GM18907 (cell line): ENCODE results near the gene ME3.

ENCODE experiments used
- ATAC-seq: cut with Tn5 transposase; IDR thresholded peaks from one replicate; pipeline ENCODE4 v1.9.1; 2021; ENCODE audit warnings: mild to moderate bottlenecking, moderate library complexity; ENCODE audit not compliant: unreplicated experiment

The ME3 gene

DNA sequence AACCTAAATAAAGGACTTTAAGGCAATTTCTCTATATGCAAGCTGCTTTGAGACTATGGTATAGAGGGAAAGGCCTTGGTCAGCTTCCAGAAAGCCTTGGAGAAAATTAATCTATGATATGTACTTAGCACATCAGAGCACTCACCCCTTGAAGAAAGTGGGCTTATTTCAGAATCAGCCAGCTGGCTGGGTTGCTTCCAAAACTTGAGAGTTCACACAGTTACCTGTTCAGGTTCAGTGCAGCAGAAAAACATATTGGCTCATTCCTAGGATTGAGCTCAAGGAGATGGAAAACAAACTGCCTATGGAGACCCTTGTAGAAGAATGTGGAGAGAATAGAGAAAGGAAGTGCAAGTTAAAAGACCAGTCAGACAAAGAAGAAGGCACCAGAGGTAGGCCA lies 275.1 kb downstream of the ME3 start:
- no peak for ATAC-seq

DNA sequence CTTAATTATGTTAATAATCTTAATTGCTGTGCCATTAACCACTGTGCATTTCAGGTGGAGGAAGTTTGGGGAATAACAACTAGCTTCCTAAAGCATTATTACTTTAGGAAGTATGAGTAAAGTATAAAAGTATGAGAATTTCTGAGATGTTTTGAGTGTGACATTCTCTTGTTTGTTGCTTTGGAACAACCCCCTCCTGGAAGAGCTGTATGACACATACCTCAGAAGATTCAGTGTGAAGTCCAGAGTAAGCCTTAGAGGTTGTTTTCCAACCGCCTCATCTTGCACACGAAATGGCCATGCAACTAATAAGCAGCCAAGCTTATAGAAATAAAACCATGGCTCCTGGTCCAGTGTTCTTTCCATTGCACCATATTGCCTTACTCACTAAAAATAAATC lies 276.0 kb downstream of the ME3 start:
- ATAC-seq = no peak

DNA sequence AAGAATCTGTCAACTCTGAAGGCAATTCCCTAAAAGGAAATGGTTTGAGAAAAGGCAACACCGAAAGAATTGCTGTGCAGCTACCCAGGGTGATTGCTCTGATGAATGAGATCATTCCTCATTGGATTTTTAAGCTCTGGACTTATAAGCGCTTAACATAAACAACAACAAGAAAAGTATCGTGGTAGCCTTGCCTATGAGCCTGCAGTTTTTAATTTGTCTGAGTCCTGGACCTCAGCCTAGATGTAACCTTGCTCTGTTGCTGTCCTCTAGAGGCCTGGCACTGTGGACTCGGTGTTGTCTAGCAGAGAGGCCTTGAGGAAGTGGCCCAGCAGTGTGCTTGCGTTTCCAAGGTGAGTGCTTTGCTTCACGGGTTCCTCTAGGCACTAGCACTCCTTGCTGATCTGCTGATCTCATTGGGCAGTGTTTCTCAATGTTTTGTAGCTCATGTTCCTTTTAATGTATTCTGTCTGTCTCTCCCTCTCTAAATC lies 277.3 kb downstream of the ME3 start:
- ATAC-seq = no peak
